GM12865 (cell line): Measurements from ENCODE around the gene NEO1.

Experiments
- DNase-seq: peaks from one replicate; pipeline ENCODE4 v3.0.0; 2010; ENCODE audit warnings: low read depth
- H3K4me3 ChIP-seq: 2 replicates; pipeline ENCODE4 v1.5.1; 2011; ENCODE audit warnings: mild to moderate bottlenecking, low read depth, low read length, control low read depth
- CTCF ChIP-seq: IDR thresholded peaks from 2 replicates; pipeline ENCODE4 v1.5.1; 2011; ENCODE audit warnings: low read length, control low read depth, low read depth, inconsistent platforms; ENCODE audit not compliant: insufficient read depth; ENCODE audit errors: missing control alignments

Gene NEO1

GRCh38 chr15:73134196-73134595 is 81.9 kb downstream of the NEO1 start:
- TF ChIP-seq CTCF: no peak
- DNase-seq: no peak
- no peak overlapping the region for H3K4me3 ChIP-seq

GRCh38 chr15:73139041-73139743 is 86.9 kb downstream of the NEO1 start:
- TF ChIP-seq CTCF: no peak
- DNase-seq: no peak

GRCh38 chr15:73139744-73140553 is 87.7 kb downstream of the NEO1 start:
- DNase-seq: no peak
- no peak for TF ChIP-seq CTCF

More at GRCh38 chr15:73139041-73139743, 86.9 kb downstream of the NEO1 start:
- no peak overlapping the region for H3K4me3 ChIP-seq

GRCh38 chr15:73141216-73141900 is 89.1 kb downstream of the NEO1 start:
- H3K4me3 ChIP-seq: no peak overlapping the region
- no peak for TF ChIP-seq CTCF
- DNase-seq: no peak

More at GRCh38 chr15:73139744-73140553, 87.7 kb downstream of the NEO1 start:
- H3K4me3 ChIP-seq: no peak overlapping the region

GRCh38 chr15:73142802-73143762 is 90.8 kb downstream of the NEO1 start:
- DNase-seq: peak; percentile 3
- H3K4me3 ChIP-seq: no peak overlapping the region
- no peak for TF ChIP-seq CTCF

GRCh38 chr15:73143763-73144155 is 91.5 kb downstream of the NEO1 start:
- no peak overlapping the region for H3K4me3 ChIP-seq
- no peak for TF ChIP-seq CTCF
- no peak for DNase-seq
